ENCODE data around the gene FMN1.

GRCh38 chr15:33009603-33010002, 184.9 kb downstream of the FMN1 start:
- TF ChIP-seq JUN (CRISPR knock-in tag; IDR thresholded peaks at IDR 0.05) (no peak), CTCF (IDR thresholded peaks at IDR 0.05) (no peak), MAX (CRISPR knock-in tag; IDR thresholded peaks at IDR 0.05) (no peak)
